Measurements from ENCODE around the gene DUS2. TPM values are rescaled to one million over a fixed set of nuclear protein-coding genes. Genes with fewer than 3 reads are reported as not detected.

Gene DUS2
- total and polyA plus RNA-seq, 9 of the 15 experiments (the other 6 are each of a cell fraction or from before 2014, with no cell fraction given) = 5.8 to 22.5 (median 20.6) TPM

DNA sequence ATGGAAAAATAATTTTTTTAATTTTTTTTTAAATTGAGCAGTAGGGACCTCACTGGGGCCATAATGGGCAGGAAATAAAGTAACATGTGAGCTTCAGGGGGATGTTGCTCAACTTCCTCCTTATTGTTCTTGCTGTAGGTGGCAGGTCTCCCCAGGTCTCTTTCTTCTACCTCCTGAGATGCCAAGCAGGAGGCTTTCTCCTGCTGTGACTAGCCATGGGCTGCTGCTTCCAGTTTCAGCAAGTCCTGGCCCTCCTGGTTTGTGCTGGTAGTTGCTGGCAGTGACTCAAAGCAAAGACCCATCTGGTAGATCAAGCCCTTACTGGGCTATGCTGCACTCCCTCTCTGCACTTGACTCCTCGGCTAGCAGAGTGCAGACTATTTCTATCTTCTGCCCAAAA, 9.6 kb upstream of the DUS2 start:
- Histone ChIP-seq H3K27ac (ENCODE audit: extremely low read depth, low read depth, low read length) (no peak overlapping the region), H3K4me3 (no peak overlapping the region), H3K9me1 (ENCODE audit: control insufficient read depth, insufficient read depth, low read length) (no peaks in the 10 kb centered on the region), H3K9ac (ENCODE audit: insufficient read depth in 1 of 2, low read depth in 2 of 2, low read length in 2 of 2) (no peak overlapping the region; a peak in 1 of 4 replicates), H3K36me3 (ENCODE audit: control insufficient read depth, insufficient read depth, low read length) (no peaks in the 10 kb centered on the region), H4K20me1 (replicated peaks; ENCODE audit: control insufficient read depth, insufficient read depth, low read length) (no peaks in the 10 kb centered on the region), H2AFZ (ENCODE audit: low read depth, low read length) (peak overlapping the region; percentile 27; the same call in 1 of the 2 replicates), H3K4me1 (replicated peaks in 1 of 2; ENCODE audit: control insufficient read depth in 2 of 2, insufficient read depth in 2 of 2, low read length in 2 of 2) (peaks cover 0 to 13% of the 10 kb centered on the region in 2 experiments; a peak in 2 of 5 replicates), H3K9me3 (replicated peaks; ENCODE audit: control insufficient read depth, insufficient read depth, low read depth, low read length) (no peaks in the 10 kb centered on the region), H3K27me3 (ENCODE audit: control insufficient read depth in 2 of 2, insufficient read depth in 2 of 2, low read length in 2 of 2) (no peaks in the 10 kb centered on the region; a peak in 1 of 5 replicates), H3K79me2 (ENCODE audit: control insufficient read depth, insufficient read depth, low read length) (no peaks in the 10 kb centered on the region), H3K4me2 (ENCODE audit: insufficient read depth, low read length) (no peak overlapping the region)
- 14% methylated on average over 1 of the region's 1 CpG for WGBS (ENCODE audit: insufficient coverage, low coverage, missing lambda C conversion rate)
- FAIRE-seq = no peak
- POLR2A ChIA-PET = interaction anchor here (0.6 to 2.7 kb wide), 3 partner anchors 9 to 168 kb away, joined by 3 to 13 read pairs (median 3); partner anchors contain the start of genes DDX28 and DUS2
- CTCF ChIA-PET (ENCODE audit: low intra/inter-chr PET ratio) = no interaction called here
- no TSS peak for BruUV-seq (replicated peaks)
- ATAC-seq = peak; percentile 23; the same call in 1 of the 3 replicates
- DNase-seq (ENCODE audit: extremely low read depth in 1 of 4, low spot score in 3 of 4) = no peak
- no peak for TF ChIP-seq ATF7 (IDR thresholded peaks at IDR 0.05)
- TF ChIP-seq CEBPG (CRISPR knock-in tag; IDR thresholded peaks at IDR 0.05) = 0 out of 2 replicates have a peak, but pooled peaks have one; percentile 14
- no peak for TF ChIP-seq CEBPG (tag; conservative IDR thresholded peaks at IDR 0.05 in 1 of 2, IDR thresholded peaks at IDR 0.05 in 1 of 2)
- 0 out of 2 replicates have a peak, but pooled peaks have one; percentile 26 for TF ChIP-seq CEBPB (tag; IDR thresholded peaks at IDR 0.05)
- TF ChIP-seq KLF16 (IDR thresholded peaks at IDR 0.05) = peak; percentile 62; the same call in 1 of the 2 replicates
- TF ChIP-seq, protein P1, sequence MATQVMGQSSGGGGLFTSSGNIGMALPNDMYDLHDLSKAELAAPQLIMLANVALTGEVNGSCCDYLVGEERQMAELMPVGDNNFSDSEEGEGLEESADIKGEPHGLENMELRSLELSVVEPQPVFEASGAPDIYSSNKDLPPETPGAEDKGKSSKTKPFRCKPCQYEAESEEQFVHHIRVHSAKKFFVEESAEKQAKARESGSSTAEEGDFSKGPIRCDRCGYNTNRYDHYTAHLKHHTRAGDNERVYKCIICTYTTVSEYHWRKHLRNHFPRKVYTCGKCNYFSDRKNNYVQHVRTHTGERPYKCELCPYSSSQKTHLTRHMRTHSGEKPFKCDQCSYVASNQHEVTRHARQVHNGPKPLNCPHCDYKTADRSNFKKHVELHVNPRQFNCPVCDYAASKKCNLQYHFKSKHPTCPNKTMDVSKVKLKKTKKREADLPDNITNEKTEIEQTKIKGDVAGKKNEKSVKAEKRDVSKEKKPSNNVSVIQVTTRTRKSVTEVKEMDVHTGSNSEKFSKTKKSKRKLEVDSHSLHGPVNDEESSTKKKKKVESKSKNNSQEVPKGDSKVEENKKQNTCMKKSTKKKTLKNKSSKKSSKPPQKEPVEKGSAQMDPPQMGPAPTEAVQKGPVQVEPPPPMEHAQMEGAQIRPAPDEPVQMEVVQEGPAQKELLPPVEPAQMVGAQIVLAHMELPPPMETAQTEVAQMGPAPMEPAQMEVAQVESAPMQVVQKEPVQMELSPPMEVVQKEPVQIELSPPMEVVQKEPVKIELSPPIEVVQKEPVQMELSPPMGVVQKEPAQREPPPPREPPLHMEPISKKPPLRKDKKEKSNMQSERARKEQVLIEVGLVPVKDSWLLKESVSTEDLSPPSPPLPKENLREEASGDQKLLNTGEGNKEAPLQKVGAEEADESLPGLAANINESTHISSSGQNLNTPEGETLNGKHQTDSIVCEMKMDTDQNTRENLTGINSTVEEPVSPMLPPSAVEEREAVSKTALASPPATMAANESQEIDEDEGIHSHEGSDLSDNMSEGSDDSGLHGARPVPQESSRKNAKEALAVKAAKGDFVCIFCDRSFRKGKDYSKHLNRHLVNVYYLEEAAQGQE (IDR thresholded peaks at IDR 0.05; ENCODE audit: borderline replicate concordance) = peak; percentile 73
- TF ChIP-seq, protein P1 (CRISPR knock-in tag; IDR thresholded peaks at IDR 0.05; ENCODE audit: low read depth) = no peak
- in situ Hi-C loops (cut with MboI) (no loop called here), intact Hi-C loops (cut with micrococcal nuclease) (no loop called here)
